Fibroblast of mammary gland (primary cell): Measurements from ENCODE around the gene BTBD9.

Experiments
- DNase-seq: peaks from one replicate; pipeline ENCODE4 v3.0.0-alpha.2; 2010; ENCODE audit warnings: low read depth
- H3K4me3 ChIP-seq: 2 replicates; pipeline ENCODE4 v1.5.1; 2011; ENCODE audit warnings: low read depth, mild to moderate bottlenecking, low read length, moderate library complexity; ENCODE audit not compliant: control insufficient read depth
- TF ChIP-seq, protein P1 (sequence below): conservative IDR thresholded peaks from 2 replicates; pipeline ENCODE4 v1.5.1; 2011; ENCODE audit warnings: low read depth, low read length, inconsistent platforms; ENCODE audit not compliant: control insufficient read depth, insufficient read depth

BTBD9 gene

DNA sequence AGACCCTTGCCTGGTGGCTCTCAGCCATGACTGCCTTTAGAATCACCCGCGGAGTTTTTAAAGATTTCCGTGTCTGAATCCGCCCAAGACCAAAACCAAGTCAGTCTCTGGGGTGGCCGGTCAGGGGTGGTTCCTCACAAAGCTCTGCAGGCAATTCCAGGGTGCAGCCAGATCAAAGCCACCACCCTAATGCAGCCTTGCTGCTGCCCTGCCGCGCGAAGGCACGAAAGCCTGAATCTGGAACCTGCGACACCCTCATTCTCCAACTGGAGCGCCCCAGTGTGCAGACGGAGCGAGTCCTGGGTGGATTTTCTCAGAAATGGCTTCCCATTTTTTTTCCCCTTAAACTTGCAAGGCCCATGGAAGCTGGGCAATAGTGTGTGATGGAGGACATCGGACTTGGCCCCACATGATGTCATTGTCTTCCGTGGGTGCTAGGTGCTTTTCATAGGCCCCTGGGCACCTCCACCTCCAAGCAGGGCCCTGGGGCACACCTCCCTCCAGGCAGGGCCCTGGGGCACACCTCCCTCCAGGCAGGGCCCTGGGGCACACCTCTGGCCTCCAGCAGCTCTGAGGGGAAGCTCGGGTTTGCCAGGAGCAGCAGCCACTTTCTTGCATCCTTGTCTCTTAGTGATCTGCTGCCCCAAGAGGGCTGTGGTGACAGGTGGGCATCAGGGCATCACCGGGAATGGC lies 477.1 kb downstream of the BTBD9 start:
- DNase-seq: no peak
- TF ChIP-seq, protein P1, sequence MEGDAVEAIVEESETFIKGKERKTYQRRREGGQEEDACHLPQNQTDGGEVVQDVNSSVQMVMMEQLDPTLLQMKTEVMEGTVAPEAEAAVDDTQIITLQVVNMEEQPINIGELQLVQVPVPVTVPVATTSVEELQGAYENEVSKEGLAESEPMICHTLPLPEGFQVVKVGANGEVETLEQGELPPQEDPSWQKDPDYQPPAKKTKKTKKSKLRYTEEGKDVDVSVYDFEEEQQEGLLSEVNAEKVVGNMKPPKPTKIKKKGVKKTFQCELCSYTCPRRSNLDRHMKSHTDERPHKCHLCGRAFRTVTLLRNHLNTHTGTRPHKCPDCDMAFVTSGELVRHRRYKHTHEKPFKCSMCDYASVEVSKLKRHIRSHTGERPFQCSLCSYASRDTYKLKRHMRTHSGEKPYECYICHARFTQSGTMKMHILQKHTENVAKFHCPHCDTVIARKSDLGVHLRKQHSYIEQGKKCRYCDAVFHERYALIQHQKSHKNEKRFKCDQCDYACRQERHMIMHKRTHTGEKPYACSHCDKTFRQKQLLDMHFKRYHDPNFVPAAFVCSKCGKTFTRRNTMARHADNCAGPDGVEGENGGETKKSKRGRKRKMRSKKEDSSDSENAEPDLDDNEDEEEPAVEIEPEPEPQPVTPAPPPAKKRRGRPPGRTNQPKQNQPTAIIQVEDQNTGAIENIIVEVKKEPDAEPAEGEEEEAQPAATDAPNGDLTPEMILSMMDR: no peak
- H3K4me3 ChIP-seq: no peak overlapping the region

DNA sequence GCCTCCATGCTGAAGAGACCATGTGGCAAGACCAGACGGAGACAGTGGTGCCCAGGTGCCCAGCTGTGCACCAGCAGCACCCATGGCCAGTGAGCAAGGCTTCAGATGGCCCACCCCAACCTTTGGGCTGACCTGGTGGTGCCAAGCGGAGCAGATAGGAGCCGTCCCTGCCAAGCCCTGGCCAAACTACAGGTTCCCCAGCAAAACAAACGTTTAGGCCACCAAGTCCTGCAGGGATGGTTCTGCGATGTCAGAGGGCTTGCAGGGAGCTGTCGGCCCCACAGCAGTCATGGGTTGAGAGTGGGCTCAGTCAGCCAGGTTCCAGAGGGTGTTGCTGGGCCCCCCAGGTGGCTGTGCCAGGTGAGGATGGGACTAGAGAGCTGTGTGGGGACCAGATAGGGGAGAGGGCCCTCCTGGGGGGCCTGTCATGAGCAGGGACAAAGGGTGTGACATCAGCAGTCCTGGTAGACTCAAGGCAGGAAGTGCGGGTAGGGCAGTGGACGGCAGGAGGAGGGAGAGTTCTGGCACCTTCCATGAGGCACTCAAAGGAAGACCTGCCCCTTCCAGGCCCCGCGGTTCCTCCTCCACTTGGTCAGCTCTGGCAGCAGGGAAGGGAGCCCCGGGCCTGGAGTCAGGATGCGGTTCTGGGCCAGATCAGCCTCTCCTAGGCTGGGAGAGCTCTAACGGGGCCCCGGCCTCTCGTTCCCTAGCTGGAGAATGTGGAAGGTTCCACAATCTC lies 477.8 kb downstream of the BTBD9 start:
- TF ChIP-seq, protein P1: no peak
- H3K4me3 ChIP-seq: no peak overlapping the region
- no peak for DNase-seq

DNA sequence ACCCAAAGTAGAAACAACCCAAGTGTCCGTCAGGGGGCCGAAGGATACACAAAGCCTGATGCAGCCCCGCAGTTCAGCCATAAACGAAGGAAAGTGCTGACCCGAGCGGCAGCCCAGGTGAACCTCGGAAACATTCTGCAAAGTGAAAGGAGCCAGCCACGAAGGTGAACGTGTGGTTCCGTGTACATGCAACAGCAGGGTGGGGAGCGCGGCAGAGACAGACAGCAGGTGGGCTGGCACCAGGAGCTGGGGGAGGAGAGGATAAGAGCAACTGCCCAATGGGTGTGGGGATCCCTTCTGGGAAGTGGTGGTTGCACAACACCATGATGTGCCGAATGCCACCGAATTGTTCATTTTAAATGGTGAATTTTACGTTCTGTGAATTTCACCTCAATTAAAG lies 478.4 kb downstream of the BTBD9 start:
- no peak overlapping the region for H3K4me3 ChIP-seq
- TF ChIP-seq, protein P1: no peak
- DNase-seq: no peak

DNA sequence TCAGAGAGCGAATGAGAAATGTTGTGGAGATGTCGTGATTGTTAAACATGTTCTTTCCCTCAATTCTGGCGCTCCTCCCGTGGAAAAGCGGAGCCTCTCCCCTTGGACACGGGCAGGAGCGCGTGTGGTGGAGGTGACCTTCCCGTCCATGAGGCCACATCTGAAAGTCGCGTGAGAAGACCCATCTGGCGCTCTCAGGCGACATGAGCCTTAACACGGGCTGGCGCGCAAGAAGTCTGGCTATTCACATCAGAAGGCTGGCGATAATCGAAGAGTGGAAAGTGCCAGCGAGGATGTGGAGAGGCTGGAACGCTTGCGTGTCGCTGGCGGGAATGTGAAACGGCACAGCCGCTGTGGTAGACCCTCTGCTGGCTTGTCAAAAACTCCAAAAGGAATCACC lies 478.9 kb downstream of the BTBD9 start:
- DNase-seq: no peak
- TF ChIP-seq, protein P1: no peak
- no peak overlapping the region for H3K4me3 ChIP-seq

DNA sequence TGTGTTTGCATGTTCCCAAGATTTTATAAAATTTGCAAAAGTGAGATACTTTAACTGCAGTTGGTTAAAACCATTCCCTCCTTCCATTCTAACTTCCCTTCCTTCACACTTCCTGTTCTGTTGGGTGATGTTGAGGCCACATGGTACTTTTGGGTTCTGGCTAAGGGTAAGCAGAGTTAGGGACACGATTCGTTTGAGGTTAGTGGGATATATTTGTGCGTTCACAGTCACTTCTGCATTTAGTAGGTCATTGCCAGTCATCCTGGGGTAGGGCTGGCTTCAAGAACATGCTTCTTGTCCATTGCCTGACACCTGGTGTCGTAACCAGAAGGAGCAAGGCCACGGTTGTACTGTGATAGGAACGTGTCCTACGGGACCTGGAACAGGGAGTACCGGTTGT lies 480.1 kb downstream of the BTBD9 start:
- TF ChIP-seq, protein P1: no peak
- DNase-seq: no peak
- no peak overlapping the region for H3K4me3 ChIP-seq

DNA sequence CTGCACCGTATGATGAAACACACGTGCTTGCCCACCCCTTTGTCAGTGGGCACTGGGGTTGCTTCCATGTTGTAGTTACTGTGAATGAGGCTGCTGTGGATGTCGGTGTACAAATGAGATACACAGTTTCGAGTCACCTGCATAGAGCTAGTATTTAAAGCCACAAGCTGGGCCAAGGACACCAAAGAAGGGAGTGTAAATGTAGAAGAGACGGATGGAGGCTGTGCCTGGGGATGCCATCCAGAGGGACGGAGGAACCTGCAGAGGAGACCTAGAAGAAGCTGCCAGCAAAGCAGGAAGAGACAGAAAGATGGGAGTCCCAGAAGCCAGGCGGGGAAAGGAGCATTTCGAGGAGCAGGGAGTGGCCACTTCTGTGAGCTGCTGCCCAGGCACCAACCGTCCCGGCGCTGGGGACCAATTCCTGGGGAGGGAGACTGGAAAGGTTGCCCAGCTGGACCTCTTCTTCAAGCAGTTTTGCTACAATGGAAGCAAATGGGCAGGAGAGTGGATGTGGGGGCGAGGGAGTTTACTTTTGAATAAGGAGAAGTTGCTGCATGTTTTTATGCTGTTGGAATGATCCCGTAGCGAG lies 480.9 kb downstream of the BTBD9 start:
- no peak overlapping the region for H3K4me3 ChIP-seq
- DNase-seq: no peak
- TF ChIP-seq, protein P1: no peak
